Mesenchymal stem cell (in vitro differentiated cells and primary cell): Measurements from ENCODE around the gene DIABLO.
"Not testable (repeated sequence)": the region's sequence is repeated elsewhere in the genome, so short reads cannot be mapped to it uniquely, and the experiment has no call there.

Source experiments
- DNase-seq: peaks from one replicate; pipeline ENCODE4 v3.0.0-alpha.2; 2013
- H2AFZ ChIP-seq: one replicate; pipeline ENCODE4 v1.6.1; 2013; ENCODE audit warnings: low read depth, mild to moderate bottlenecking, control low read depth, inconsistent platforms, low read length, moderate library complexity
- H2AK5ac ChIP-seq: 2 replicates; pipeline ENCODE4 v1.6.1; 2013; ENCODE audit warnings: low read length, moderate library complexity, mild to moderate bottlenecking, inconsistent platforms; ENCODE audit not compliant: severe bottlenecking
- H2BK120ac ChIP-seq: one replicate; pipeline ENCODE4 v1.6.1; 2013; ENCODE audit warnings: low read depth, mild to moderate bottlenecking, inconsistent platforms, low read length, moderate library complexity
- H2BK12ac ChIP-seq, 2 experiments: one replicate each; pipeline ENCODE4 v1.6.1; 2013; ENCODE audit warnings: inconsistent platforms in 2 of 2, low read length in 2 of 2, mild to moderate bottlenecking in 2 of 2, moderate library complexity in 2 of 2, control low read depth in 1 of 2
- H2BK15ac ChIP-seq: one replicate; pipeline ENCODE4 v1.6.1; 2013; ENCODE audit warnings: mild to moderate bottlenecking, low read depth, inconsistent platforms; ENCODE audit not compliant: poor library complexity, severe bottlenecking
- H2BK5ac ChIP-seq: 2 replicates; pipeline ENCODE4 v1.6.1; 2013; ENCODE audit warnings: low read depth, mild to moderate bottlenecking, low read length, control low read depth, inconsistent platforms; ENCODE audit not compliant: poor library complexity, severe bottlenecking
- H3K14ac ChIP-seq, 2 experiments: one replicate each; pipeline ENCODE4 v1.6.1; 2013; ENCODE audit warnings: inconsistent platforms in 2 of 2, low read length in 2 of 2, control low read depth in 1 of 2, mild to moderate bottlenecking in 1 of 2, moderate library complexity in 1 of 2
- H3K18ac ChIP-seq, 2 experiments: one replicate each; pipeline ENCODE4 v1.6.1; 2013; ENCODE audit warnings: inconsistent platforms in 2 of 2, low read length in 2 of 2, control low read depth in 1 of 2, low read depth in 1 of 2, mild to moderate bottlenecking in 1 of 2
- H3K23ac ChIP-seq, 2 experiments: one replicate each; pipeline ENCODE4 v1.6.1; 2013; ENCODE audit warnings: inconsistent platforms in 2 of 2, low read length in 2 of 2, mild to moderate bottlenecking in 2 of 2, moderate library complexity in 2 of 2, control low read depth in 1 of 2
- H3K27ac ChIP-seq: 2 replicates; pipeline ENCODE4 v1.5.1; 2013; ENCODE audit warnings: mild to moderate bottlenecking, moderate library complexity, low read length, control low read depth, inconsistent platforms; ENCODE audit not compliant: poor library complexity, severe bottlenecking
- H3K27me3 ChIP-seq, 2 experiments: 2 replicates each; pipeline versions ENCODE4 v1.6.1 to v1.7.0; 2013; ENCODE audit warnings: low read length in 2 of 2, mild to moderate bottlenecking in 2 of 2, moderate library complexity in 2 of 2, control low read depth in 1 of 2, inconsistent platforms in 1 of 2; ENCODE audit not compliant: control insufficient read depth in 1 of 2, insufficient read depth in 1 of 2
- H3K36me3 ChIP-seq, 2 experiments: 2 replicates each; pipeline versions ENCODE4 v1.6.1 to v1.7.0; 2013; ENCODE audit warnings: low read length in 2 of 2, control low read depth in 1 of 2, inconsistent platforms in 1 of 2, low read depth in 1 of 2, mild to moderate bottlenecking in 1 of 2; ENCODE audit not compliant: insufficient read depth in 2 of 2, control insufficient read depth in 1 of 2
- H3K4ac ChIP-seq, 2 experiments: one replicate each; pipeline ENCODE4 v1.6.1; 2013; ENCODE audit warnings: inconsistent platforms in 2 of 2, low read length in 2 of 2, mild to moderate bottlenecking in 2 of 2, moderate library complexity in 2 of 2, control low read depth in 1 of 2, low read depth in 1 of 2
- H3K4me1 ChIP-seq: 2 replicates; pipeline ENCODE4 v1.6.1; 2013; ENCODE audit warnings: low read depth, low read length, control low read depth; ENCODE audit not compliant: control insufficient read depth, insufficient read depth
- H3K4me2 ChIP-seq: 2 replicates; pipeline ENCODE4 v1.6.1; 2013; ENCODE audit warnings: low read length, mild to moderate bottlenecking, inconsistent platforms; ENCODE audit not compliant: poor library complexity, severe bottlenecking
- H3K4me3 ChIP-seq, 2 experiments: 2 replicates each; pipeline versions ENCODE4 v1.5.1 to v1.7.0; 2013; ENCODE audit warnings: low read length in 2 of 2, mild to moderate bottlenecking in 2 of 2, control low read depth in 1 of 2, low read depth in 1 of 2; ENCODE audit not compliant: insufficient read depth in 1 of 2
- H3K79me1 ChIP-seq: replicated peaks from 2 replicates; pipeline ENCODE4 v1.6.1; 2013; ENCODE audit warnings: mild to moderate bottlenecking, control low read depth, low read length, inconsistent platforms; ENCODE audit not compliant: poor library complexity, severe bottlenecking
- H3K9ac ChIP-seq: 2 replicates; pipeline ENCODE4 v1.7.0; 2013; ENCODE audit warnings: mild to moderate bottlenecking, low read length, moderate library complexity
- H3K9me3 ChIP-seq: 2 replicates; pipeline ENCODE4 v1.7.0; 2013; ENCODE audit warnings: mild to moderate bottlenecking, low read length; ENCODE audit not compliant: control insufficient read depth
- H4K8ac ChIP-seq: one replicate; pipeline ENCODE4 v1.6.1; 2013; ENCODE audit warnings: inconsistent platforms, mild to moderate bottlenecking, low read length, moderate library complexity
- H4K91ac ChIP-seq: one replicate; pipeline ENCODE4 v1.6.1; 2013; ENCODE audit warnings: mild to moderate bottlenecking, low read length, inconsistent platforms
- WGBS: methylation state at CpG from one replicate; pipeline ENCODE4 v1.1.7; 2013; ENCODE audit warnings: mixed read lengths; 5-methylcytosine and 5-hydroxymethylcytosine counted together

Gene DIABLO

DNA sequence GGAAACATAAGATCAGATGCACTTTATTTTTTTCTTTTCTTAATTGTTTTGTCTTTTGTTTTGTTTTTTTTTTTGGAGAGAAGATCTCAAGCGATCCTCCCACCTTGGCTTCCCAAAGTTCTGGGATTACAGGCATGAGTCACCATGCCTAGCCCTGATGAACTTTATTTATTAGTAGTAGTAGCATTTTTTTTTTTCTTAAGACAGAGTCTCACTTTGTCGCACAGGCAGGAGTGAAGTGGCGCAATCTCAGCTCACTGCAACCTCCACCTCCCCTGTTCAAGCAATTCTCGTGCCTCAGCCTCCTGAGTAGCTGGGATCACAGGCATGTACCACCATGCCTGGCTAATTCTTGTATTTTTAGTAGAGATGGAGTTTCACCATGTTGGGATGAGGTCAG, 49.4 kb downstream of the DIABLO start:
- H3K9me3 ChIP-seq, H3K4ac ChIP-seq, H2AFZ ChIP-seq, H2BK12ac ChIP-seq, H3K23ac ChIP-seq, H2BK120ac ChIP-seq, H3K4me2 ChIP-seq, H3K27ac ChIP-seq, H3K4me1 ChIP-seq, H3K9ac ChIP-seq, H4K8ac ChIP-seq, H2BK15ac ChIP-seq, H3K36me3 ChIP-seq, H2BK5ac ChIP-seq, DNase-seq, H3K79me1 ChIP-seq, H4K91ac ChIP-seq, H2AK5ac ChIP-seq, H3K18ac ChIP-seq, H3K4me3 ChIP-seq, H3K14ac ChIP-seq: not testable (repeated sequence)
- no CpG with 5 or more reads among the region's 4 CpGs for WGBS
- peaks cover 10 to 13% of the 10 kb centered on the region in 2 experiments for H3K27me3 ChIP-seq

DNA sequence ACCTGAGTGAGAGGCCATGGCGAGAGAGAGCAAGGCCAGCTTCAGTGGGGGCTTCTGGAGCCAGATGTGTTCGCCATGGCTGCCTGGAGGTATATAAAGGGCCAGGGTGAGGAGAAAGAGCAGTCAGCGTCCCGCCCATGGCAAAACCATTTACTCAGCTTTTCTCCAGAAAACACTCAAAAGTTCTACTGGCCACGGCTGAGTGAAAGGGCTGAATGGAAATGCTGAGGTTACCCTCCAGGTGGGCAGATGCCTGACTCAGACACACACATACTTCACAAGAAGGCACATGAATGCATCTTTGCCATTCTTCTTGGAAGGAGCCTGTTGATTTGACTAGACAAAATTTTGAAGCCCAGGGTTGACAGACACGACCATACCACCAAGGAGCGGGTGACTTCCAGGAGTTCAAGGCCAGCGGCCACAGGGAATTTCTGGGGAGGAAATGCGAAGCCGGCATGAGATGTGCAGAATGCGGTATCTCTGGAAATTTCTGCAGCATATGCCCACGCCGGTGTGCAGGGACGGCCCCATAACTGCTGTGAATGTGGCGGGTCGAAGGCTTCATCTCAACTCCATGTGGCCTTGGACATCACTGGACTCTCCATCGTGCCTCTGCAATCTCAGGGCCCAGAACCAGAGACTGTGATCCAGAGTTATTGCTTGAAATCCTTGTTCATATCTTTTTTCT, 51.6 kb downstream of the DIABLO start, which contains the start of gene IL31:
IL31 (minus strand) TSS at position 67 of the 691 bp plus-strand sequence; CDS start at position 18, 49 bp downstream.
- H2BK120ac ChIP-seq = no peak within 1 kb of the TSS
- no peak within 1 kb of the TSS for H3K9ac ChIP-seq
- H4K8ac ChIP-seq = no peak within 1 kb of the TSS
- DNase-seq = no peak
- no peak within 1 kb of the TSS for H3K23ac ChIP-seq
- no peak within 1 kb of the TSS for H3K18ac ChIP-seq
- no peak within 1 kb of the TSS for H2BK15ac ChIP-seq
- no peaks in the 10 kb centered on the region for H3K9me3 ChIP-seq
- H2AFZ ChIP-seq = no peak within 1 kb of the TSS
- peaks cover 10 to 17% of the 10 kb centered on the region in 2 experiments for H3K27me3 ChIP-seq
- no peak within 1 kb of the TSS for H3K4ac ChIP-seq
- H3K14ac ChIP-seq = no peak within 1 kb of the TSS
- no peaks in the 10 kb centered on the region for H3K79me1 ChIP-seq
- H3K4me1 ChIP-seq = no peaks in the 10 kb centered on the region
- H2BK12ac ChIP-seq = no peak within 1 kb of the TSS
- H3K27ac ChIP-seq = no peak within 1 kb of the TSS
- no peak within 1 kb of the TSS for H2AK5ac ChIP-seq
- H2BK5ac ChIP-seq = no peak within 1 kb of the TSS
- H3K36me3 ChIP-seq = no peaks in the 10 kb centered on the region
- no peak within 1 kb of the TSS for H4K91ac ChIP-seq
- no peak within 1 kb of the TSS for H3K4me2 ChIP-seq
- no peak within 1 kb of the TSS for H3K4me3 ChIP-seq
- 93% methylated on average over 14 of the region's 17 CpGs for WGBS

DNA sequence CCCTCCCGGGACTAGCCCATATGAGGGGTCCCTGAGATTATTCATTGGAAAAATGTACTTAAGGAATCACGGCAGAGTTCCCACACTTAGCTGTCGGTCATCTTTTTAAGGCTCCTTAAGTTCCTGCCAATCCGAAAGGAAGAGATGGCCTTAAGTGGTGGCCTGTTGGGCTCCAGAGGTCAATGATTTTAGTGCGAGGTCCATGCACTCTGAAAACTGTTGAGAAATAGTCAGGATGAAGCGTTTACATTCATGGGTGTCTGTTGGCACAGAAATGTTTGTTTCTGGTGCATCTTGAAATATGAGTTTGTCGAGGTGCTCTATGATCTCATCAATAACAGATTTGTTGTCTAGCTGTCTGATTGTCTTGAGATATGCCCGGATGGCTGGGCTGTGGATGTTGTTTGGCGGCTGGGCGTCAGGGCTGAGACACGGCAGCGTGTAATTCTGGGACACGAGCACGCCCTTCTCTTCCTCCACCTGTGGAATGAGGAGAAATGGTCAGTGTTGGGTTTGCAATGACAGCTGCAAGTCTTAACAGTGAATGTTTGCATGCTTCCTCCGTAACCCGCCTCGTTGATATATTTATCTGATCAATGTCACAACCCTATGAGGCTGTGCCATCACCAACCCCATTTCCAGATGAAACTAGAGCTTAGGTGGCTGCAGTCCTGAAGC, 53.5 kb downstream of the DIABLO start:
- WGBS = 72% methylated on average over 17 of the region's 17 CpGs
- H3K4ac ChIP-seq = no peak overlapping the region
- no peak overlapping the region for H3K27ac ChIP-seq
- no peak overlapping the region for H3K4me3 ChIP-seq
- H2AFZ ChIP-seq = no peak overlapping the region
- H2BK12ac ChIP-seq = no peak overlapping the region
- H2BK120ac ChIP-seq = no peak overlapping the region
- no peaks in the 10 kb centered on the region for H3K9me3 ChIP-seq
- H3K14ac ChIP-seq = no peak overlapping the region
- H3K18ac ChIP-seq = no peak overlapping the region
- no peak overlapping the region for H4K8ac ChIP-seq
- H2BK5ac ChIP-seq = no peak overlapping the region
- H2BK15ac ChIP-seq = no peak overlapping the region
- H2AK5ac ChIP-seq = no peak overlapping the region
- no peaks in the 10 kb centered on the region for H3K79me1 ChIP-seq
- H3K4me1 ChIP-seq = no peaks in the 10 kb centered on the region
- H4K91ac ChIP-seq = no peak overlapping the region
- H3K36me3 ChIP-seq = no peaks in the 10 kb centered on the region
- no peak overlapping the region for H3K4me2 ChIP-seq
- no peak for DNase-seq
- no peak overlapping the region for H3K9ac ChIP-seq
- H3K27me3 ChIP-seq = peaks cover 14 to 24% of the 10 kb centered on the region in 2 experiments
- H3K23ac ChIP-seq = no peak overlapping the region

DNA sequence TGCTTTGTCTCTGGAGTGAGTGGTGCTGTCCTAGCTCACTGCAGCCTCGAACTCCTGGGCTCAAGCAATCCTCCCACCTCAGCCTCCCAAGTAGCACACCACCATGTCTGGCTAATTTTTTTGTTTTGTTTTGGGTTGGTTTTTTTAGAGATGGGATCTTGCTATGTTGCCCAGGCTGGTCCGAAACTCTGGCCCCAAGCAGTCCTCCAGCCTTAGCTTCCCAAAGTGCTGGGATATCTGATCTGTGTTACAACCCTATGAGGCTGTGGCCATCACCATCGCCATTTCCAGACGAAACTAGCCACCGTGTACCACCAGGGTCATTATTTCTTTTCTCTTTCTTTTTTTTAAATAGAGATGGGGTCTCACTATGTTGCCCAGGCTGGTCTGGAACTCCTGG, 54.5 kb downstream of the DIABLO start:
- Histone ChIP-seq H3K4me2 (no peak overlapping the region), H3K27ac (no peak overlapping the region), H4K91ac (no peak overlapping the region), H2BK120ac (no peak overlapping the region), H3K36me3 (no peaks in the 10 kb centered on the region), H3K4ac (no peak overlapping the region), H3K4me1 (no peaks in the 10 kb centered on the region), H2AFZ (no peak overlapping the region), H3K14ac (no peak overlapping the region), H3K23ac (no peak overlapping the region), H4K8ac (no peak overlapping the region), H3K18ac (no peak overlapping the region), H2BK15ac (no peak overlapping the region), H3K9ac (no peak overlapping the region), H3K79me1 (no peaks in the 10 kb centered on the region), H3K9me3 (no peaks in the 10 kb centered on the region), H3K27me3 (peaks cover 14 to 27% of the 10 kb centered on the region in 2 experiments), H2BK5ac (no peak overlapping the region), H2BK12ac (no peak overlapping the region), H3K4me3 (no peak overlapping the region), H2AK5ac (no peak overlapping the region)
- DNase-seq = no peak
- WGBS = 89% methylated on average over 1 of the region's 5 CpGs
